Measurements from ENCODE around the gene PRDM15.

DNA sequence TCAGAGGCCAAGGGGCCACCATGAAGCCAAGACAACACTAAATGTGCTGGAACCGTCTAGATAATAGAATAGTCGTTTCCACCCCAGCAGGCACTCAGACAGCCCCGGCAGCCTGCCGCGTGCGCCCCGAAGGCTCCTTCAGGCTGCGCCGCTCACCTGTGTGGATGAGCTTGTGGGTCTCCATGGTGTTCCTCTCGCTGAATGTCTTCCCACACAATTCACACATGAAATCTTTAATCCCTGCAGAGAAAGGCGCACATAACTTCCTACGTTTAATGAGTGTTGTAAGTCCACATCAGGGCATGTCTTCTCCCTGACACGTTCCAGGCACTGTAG, 68.6 kb downstream of the PRDM15 start:
- TF ChIP-seq, protein P1, sequence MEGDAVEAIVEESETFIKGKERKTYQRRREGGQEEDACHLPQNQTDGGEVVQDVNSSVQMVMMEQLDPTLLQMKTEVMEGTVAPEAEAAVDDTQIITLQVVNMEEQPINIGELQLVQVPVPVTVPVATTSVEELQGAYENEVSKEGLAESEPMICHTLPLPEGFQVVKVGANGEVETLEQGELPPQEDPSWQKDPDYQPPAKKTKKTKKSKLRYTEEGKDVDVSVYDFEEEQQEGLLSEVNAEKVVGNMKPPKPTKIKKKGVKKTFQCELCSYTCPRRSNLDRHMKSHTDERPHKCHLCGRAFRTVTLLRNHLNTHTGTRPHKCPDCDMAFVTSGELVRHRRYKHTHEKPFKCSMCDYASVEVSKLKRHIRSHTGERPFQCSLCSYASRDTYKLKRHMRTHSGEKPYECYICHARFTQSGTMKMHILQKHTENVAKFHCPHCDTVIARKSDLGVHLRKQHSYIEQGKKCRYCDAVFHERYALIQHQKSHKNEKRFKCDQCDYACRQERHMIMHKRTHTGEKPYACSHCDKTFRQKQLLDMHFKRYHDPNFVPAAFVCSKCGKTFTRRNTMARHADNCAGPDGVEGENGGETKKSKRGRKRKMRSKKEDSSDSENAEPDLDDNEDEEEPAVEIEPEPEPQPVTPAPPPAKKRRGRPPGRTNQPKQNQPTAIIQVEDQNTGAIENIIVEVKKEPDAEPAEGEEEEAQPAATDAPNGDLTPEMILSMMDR (IDR thresholded peaks at IDR 0.05): no peak
- no peak for TF ChIP-seq POLR2A (IDR thresholded peaks at IDR 0.05)

All from suprapubic skin (tissue), 3 donors.